M059J (cell line): ENCODE results near the gene CCDC82. TPM values are rescaled to one million over a fixed set of nuclear protein-coding genes. Genes with fewer than 3 reads are reported as not detected.
"Not testable (repeated sequence)": the region's sequence is repeated elsewhere in the genome, so short reads cannot be mapped to it uniquely, and the experiment has no call there.

Experiments
- DNase-seq: peaks from one replicate; pipeline ENCODE4 v3.0.0-alpha.2; 2012; ENCODE audit warnings: low read depth
- total RNA-seq: library from RNA; depleted of rRNA; stranded (reverse); fragments of >200 nt; shearing (Covaris generic); gene quantifications from 2 replicates; pipeline ENCODE4 v1.2.3, GENCODE V29; 2014; rRNA removed

The CCDC82 gene
- 10.5 and 13.6 TPM in 2 replicates for total RNA-seq

DNA sequence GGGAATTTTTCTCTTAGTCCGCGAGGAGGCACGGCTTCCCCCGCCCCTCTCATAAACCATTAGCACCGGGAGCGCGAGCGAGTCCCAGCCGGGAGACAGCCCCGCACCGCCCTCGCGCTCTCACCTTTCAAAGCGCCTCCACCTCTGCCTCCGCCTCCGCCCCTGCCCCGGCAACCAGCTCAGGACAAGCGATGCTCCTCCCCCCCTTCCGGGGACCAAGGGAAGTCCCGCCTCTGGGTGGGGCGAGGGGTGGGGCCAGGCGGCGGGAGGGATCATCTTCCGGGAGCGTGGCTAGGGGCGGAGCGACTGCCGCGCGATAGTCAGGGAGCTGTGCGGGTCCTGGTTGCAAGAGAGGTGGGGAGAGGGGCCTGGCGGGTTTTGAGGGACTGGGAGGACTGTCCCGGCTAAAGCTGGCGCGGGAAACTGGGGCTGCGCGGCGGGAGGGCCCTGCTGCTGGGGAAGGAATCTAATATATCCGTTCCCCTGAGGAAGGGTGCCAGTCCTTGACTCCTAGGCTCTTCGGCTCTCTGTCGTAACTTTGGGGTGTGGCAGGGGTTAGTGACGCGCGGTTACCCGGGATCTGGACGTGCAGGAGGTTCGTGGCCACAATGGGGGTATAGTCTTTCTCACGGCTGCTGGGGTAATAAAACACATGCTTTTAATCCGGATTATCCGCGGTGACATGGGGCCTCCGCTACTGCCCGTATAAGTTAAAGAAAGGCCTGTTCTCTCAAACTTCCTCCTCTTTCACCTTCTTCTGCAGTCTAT, at the start of gene CCDC82, which contains the start of gene JRKL:
Gene CCDC82, minus strand, starts transcription at position 193 of the 768 bp plus-strand sequence. CDS start 5,165 bp downstream, outside the sequence.
Gene JRKL, plus strand, starts transcription at position 294 of the 768 bp plus-strand sequence. CDS start 637 bp downstream, outside the sequence.
- DNase-seq: peak; percentile 96

DNA sequence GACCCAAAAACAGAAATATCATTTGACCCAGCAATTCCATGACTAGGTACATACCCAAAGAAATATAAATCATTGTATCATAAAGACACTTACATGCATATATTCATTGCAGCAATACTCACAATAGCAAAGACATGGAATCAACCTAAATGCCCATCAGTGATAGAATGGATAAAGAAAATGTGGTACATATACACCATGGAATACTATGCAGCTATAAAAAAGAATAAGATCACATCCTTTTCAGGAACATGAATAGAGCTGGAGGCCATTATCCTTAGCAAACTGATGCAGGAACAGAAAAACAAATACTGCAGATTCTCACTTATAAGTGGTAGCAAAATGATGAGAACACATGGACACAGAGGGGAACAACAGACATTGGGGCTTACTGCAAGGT, 42.9 kb upstream of the CCDC82 start:
- DNase-seq: not testable (repeated sequence)

DNA sequence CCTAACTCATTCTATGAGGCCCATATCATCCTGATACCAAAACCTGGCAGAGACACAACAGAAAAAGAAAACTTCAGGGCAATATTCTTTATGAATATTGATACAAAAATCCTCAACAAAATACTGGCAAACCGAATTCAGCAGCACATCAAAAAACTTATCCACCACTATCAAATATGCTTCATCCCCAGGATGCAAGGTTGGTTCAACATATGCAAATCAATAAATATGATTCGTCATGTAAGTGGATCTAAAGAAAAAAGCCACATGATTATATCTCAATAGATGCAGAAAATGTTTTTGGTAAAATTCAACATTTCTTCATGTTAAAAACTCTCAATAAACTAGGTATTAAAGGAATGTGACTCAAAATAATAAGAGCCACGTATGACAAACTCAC, 41.0 kb upstream of the CCDC82 start:
- DNase-seq: no peak

DNA sequence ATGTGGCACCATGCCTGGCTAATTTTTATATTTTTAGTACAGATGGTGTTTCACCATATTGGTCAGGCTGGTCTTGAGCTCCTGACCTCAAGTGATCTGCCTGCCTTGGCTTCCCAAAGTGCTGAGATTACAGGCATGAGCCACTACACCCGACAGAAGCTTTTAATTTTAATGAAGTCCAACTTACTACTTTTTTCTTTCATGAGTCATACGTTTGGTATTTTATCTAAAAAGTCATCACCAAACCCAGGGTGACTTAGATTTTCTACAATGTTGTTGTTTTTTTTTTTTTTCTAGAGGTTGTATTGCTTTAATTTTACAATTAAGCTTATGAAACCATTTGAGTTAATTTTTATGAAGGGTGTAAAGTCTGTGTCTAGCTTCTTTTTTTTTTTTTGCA, 35.0 kb upstream of the CCDC82 start:
- peak; percentile 60 for DNase-seq

DNA sequence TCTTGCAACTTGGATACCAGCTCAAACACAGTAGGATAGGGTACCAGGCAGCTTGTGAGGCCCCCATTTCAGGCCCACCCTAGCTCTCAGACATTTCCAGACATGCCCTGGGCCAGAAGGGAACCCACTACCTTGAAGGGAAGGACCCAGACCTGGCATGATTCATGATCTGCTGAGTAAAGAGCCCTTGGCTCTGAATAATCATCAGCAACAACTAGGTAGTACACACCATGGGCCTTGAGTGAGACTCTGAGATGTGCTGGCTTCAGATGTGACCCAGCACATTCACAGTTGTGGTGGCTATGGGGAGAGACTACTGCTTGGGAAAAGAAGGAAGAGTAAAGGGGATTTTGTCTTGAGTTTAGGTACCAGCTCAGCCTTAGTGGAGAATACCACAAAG, 23.7 kb upstream of the CCDC82 start:
- DNase-seq: no peak

DNA sequence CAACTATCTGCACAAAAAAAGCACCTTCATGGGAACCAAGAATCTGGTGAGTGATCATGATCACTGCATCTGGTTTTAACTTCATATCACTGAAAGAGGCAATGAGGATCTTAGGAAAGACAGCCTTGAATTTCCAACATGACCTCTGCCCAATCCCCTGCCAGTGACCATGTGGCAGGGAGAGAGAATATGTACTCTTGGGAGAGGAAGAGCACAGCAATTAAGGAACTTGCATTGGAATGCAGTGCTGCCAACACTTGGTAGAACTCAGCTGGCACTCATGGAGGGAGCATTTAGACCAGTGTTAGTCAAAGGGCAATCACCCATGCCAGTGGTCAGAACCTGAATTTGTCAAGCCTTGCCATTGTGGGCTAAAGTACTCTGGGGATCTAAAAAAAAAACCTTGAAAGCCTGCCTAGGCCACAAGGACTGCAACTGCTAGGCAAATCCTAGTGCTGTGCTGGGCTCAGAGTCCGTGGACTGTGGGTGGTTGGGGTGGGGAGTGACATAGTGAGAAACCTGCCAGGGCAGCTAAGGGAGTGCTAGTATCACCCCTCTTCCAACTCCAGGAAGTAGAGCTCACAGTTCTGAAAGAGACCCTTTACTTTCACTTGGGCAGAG, 23.2 kb upstream of the CCDC82 start:
- no peak for DNase-seq

DNA sequence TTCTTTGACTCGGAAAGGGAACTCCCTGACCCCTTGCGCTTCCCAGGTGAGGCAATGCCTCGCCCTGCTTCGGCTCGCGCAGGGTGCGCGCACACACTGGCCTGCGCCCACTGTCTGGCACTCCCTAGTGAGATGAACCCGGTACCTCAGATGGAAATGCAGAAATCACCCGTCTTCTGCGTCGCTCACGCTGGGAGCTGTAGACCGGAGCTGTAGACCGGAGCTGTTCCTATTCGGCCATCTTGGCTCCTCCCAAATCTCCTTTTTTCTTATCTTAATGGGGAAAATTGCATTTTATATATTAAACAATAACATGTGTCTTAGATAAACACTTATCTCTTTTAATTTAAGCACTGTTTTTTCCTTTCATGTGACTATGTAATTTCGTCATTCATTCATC, 21.7 kb upstream of the CCDC82 start:
- DNase-seq: not testable (repeated sequence)

DNA sequence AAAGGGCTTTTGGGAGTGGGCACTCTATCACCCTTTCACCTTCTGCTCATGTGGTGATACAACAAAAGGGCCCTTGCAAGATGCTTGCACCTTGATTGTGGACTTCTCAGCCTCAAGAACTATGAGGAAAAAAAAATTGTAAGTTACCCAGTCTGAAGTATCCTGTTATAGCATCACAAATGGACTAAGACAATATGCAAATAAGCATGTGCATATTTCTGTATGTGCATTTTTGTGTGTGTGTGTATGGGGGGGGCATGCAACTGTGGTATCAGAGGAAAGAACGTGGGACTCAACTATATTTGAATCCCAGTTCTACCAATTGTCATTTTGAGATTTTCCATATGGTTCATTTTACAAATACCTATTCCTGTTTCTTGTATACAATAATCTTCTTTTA, 11.0 kb upstream of the CCDC82 start:
- DNase-seq: no peak

DNA sequence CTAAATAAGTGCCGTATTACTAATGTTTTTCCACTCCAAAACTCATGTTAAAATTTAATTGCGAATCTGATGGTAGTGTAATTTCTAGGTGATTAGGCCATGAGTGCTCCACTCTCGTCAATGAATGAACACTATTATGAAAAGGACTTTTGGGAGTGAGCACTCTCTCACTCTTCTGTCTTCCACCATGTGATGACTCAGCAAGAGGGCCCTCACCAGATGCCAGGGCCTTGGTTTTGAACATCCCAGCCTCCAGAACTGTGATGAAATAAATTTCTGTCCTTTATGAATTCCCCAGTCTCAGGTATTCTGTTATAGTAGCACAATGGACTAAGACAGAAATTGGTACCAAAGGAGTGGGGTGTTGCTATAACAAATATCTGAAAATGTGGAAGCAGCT, 8.2 kb upstream of the CCDC82 start:
- DNase-seq: no peak

DNA sequence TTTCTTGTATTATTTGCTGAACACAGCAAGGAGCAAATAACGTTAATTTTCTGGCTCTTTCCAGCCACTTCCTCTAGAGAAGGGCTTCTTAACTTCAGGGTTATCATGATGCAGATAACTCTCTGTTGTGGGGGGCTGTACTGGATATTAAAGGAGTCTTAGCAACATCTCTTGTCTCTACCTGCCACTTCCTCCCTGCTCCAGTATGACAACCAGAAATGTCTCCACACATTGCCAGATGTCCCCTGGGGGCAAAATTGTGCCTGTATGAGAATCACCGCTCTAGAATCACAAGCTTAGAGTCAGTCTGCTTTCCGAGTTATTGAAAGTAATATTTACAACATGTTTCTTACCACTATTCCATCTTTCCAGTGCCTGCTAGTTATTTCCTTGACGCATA, 6.9 kb upstream of the CCDC82 start:
- no peak for DNase-seq

DNA sequence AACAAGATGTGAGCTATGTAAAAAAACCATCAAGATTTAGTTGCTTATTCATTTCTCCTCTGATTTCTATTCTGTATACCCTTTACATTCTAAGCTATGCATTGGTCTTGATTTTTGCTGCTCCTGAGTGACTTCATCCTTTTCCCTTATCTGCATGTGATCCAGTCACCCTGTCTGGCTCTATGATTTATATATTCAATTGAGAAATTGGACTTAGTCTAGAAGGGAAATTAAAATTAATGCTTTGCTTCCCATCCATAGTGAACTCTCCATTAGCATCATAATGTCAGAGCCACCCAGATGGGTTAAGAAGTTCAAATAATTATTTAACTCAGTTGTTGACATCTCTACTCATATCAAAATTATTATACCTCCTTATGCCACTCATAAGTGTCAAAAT, 5.1 kb upstream of the CCDC82 start:
- DNase-seq: no peak

DNA sequence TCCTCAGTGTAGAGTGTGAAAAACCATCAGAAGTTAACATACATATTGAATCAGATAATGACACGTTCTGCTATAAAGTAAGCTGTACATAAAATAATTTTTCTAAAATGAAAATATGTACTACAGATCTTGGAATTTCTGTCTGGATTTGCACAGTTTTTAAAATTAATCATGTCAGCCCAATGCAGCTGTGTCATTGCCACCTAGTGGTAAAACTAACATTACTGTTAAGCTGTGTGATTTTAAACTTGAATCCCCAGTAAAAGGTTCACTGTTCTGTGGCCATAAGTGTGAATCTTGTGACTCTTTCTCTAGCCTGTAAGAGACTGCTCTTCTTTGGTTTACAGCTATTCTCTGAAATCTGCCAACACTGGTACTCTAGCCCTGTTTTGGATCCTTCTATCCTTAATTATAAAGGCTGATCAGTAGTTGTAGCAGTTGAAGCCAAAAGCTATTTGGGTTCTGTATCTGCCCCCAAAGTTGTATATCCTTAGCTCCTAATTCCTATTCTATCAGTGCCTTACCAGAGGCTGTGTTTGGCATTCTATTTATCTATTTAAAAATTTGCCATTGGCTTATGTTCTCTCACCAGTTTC, 4.1 kb upstream of the CCDC82 start:
- peak; percentile 51 for DNase-seq

DNA sequence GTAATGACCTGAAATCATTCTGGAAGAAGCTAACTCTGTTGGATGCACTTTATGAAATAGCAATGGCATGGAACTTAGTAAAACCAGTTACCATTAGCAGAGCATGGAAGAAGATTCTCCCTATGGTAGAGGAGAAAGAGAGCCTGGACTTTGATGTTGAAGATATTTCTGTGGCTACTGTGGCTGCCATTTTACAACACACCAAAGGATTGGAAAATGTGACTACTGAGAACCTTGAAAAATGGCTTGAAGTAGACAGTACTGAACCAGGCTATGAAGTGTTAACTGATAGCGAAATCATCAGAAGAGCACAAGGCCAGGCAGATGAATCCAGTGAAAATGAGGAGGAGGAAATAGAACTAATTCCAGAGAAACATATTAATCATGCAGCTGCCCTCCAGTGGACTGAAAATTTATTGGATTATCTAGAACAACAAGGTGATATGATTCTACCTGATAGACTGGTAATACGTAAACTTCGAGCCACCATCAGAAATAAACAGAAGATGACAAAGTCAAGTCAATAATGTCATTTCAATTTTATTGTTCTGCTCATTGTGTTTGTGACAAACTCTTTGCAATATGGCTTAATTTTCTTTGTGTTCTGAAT, 2.1 kb upstream of the CCDC82 start:
- DNase-seq: peak; percentile 34

DNA sequence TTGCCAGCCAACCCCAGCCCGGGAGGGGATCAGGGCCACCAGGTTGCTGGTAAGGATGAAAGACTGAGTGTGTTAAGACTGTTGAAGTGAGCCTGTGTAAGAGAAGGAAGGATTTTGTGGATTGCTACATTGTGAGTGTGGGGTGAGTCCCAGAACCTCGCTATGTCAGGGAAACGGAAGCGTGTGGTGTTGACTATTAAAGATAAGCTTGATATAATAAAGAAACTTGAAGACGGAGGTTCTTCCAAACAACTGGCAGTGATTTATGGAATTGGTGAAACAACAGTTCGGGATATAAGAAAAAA, 728 bp upstream of the CCDC82 start:
- no peak for DNase-seq

DNA sequence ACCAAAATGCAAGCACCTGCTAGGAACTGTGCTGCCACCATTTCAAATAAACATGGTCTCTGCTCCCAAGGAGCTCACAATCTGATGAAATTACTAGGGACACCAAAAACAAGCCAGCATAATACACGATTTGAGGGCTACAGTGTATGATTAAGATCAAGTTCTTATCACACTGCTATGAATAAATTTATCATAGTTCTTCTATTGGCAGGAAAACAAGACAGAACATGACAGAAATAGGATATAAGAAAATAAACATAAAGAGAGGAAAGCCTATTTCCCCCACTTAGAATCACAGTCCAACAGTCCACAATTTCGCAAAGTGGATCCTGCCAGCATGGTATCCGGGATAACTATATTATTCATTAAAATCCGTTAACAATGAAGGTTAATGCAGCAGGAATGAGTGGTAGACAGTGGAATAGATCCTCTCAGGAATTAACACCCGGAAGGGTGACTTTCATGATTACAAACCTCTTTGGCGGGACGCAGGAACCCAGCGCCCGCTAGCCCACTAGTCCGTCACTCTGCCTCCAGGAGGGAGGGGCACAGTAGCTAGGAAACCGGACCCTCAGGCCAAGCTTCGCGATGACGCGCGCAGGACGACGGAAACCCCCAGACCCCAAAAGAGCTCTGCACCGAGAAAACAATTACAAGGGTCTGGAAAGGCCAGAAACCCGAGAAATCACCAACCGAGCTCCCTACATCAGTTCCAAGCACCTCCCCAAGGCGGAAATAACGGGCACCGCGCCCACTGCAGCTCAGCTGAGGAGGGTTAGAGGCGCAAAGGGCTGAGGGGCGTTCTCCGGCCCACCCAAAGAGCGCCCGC, 607 bp downstream of the CCDC82 start:
- DNase-seq: peak; percentile 75

DNA sequence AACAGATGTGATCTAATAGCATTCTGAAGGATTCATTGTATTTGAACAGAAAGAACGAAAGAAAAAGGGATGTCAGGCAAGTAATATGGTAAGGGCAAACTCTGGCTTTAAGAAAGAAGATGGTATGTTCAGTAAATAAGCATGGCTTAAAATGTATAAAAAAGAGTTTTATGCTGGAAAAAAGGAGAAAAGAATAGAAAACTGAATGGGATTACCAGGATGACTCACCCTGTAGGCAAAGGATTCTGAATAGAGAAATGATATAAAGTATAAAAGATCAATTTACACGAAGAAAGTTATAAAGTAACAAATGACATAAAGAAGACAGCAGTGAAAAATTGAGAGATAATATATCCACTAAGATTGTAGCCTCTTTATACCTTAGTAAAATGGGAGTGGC, 4.5 kb downstream of the CCDC82 start:
- DNase-seq: no peak

DNA sequence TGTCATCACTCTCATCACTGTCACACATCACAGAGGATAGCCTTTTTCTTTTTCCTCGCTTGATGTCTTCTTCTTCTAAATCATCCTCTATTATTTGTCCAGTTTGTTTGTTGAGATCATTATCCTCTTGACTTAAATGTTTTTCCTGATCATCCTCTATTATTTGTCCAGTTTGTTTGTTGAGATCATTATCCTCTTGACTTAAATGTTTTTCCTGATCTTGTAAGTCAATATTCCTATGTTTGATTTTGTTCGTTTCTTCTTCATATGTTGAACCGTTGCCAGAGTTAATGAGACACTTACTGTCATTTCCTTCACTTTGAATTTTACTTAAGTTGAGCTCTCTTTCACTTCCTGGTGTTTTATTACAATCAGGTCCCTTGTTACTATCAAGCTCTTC, 5.6 kb downstream of the CCDC82 start:
- no peak for DNase-seq

DNA sequence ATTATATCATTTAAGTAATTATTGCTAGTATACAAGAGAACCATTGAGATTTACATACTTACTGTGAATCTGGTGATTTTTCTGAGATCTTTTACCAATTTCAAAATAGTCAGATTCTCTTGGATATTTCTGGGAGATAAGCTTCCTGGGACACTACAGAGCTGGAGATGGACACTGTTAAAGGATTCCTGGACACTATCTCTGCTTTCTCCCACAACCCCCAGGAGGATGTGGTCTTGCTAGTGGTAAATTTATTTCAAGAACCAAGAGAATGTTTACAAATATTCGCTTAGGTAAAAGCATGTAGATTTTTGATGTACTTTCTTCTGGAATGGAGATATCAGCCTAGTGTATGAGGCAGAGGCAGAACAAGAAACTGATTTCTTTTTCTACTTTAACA, 12.9 kb downstream of the CCDC82 start:
- no peak for DNase-seq

DNA sequence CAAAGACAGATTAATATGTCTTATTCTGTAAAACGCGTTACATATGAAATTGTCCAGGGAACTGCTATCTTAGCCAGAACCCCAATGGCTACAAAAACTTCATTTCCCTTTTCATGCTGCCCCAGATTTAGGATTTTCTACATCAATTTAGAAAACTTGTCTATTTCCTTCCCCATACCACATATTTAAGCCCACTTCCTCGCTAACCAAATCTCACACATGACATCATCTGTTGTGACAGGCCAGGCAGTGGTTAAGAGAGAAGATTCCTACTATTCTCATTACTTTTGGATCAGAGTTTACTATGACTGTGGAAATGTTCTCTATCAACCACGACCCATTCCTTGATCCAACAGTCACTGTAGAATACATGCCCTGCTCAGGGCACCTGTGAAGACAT, 15.9 kb downstream of the CCDC82 start:
- DNase-seq: no peak

DNA sequence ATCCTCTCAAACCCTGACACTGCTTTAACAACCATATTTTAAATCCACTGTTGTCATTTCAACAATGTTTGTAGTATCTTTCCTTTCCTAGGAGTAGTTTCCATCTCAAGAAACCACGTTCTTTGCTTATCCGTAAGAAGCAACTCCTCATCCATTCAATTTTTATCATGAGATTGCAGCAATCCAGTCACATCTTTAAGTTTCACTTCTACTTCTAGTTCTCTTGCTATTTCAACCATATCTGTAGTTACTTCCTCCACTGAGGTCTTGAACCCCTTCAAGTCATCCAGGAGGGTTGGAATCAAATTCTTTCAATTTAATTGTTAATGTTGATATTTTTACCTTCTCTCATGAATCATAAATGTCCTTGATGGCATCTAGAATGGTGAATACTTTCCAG, 22.4 kb downstream of the CCDC82 start:
- no peak for DNase-seq

DNA sequence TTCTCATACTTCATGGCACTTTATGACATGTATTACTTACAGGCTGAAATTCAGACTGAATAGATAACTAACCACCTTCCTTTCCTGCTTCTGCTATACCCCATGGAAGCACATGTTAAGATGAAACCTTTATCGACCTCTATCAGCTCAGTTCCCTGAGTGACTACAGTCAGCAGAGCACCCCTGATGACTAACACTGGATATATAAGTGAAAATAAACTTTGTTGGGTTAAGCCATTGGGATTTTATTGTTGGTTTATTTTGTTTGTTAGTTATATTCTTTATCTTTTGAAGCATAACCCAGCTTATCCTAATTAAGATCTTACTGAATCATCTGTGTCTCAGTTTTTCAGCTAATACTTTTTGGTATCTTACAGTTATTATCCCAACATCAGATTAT, 23.7 kb downstream of the CCDC82 start:
- no peak for DNase-seq

DNA sequence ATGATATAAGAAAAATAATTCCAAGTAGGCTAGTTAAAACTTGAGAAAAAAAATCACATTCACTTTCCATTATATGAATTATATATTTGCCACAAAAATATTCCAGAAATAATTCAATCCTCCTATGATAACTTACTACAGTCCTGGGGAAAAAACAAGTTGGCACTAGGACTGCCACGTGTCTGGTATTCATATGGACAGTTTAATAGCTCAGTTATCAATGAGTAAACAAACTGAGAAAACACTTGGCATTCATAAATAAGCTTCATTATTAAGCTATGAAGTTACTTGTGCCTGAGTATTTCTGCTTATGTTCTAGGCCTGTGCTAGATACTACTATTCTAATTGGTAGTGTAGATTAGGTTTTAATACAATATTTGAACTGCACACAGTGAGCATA, 24.2 kb downstream of the CCDC82 start:
- DNase-seq: no peak
